Measurements from ENCODE around the gene DSC3. TPM values are rescaled to one million over a fixed set of nuclear protein-coding genes. Genes with fewer than 3 reads are reported as not detected.

The DSC3 gene
- total RNA-seq, 1 experiment from 2014 or later, result 7.6 TPM

- no peaks in the 10 kb centered on the region for H4K20me1 ChIP-seq (ENCODE audit: insufficient read depth)
- H3K9me2 ChIP-seq (ENCODE audit: insufficient read depth), result no peaks in the 10 kb centered on the region
- H3K9me3 ChIP-seq (ENCODE audit: control insufficient read depth in 1 of 2, insufficient read depth in 1 of 2, low read depth in 1 of 2, low read length in 2 of 2), result no peaks in the 10 kb centered on the region
- no peaks in the 10 kb centered on the region for H3K4me1 ChIP-seq (ENCODE audit: control insufficient read depth in 1 of 2, insufficient read depth in 2 of 2, low read length in 2 of 2)
- ChIA-PET CTCF (interaction anchor here (3.1 kb wide), 1 partner anchor 564 kb away, joined by 12 read pairs; no protein-coding TSS in a partner anchor), POLR2A (no interaction called here), RAD21 (ENCODE audit: low non-redundant PET in 1 of 2, low total read pairs in 2 of 2, uncharacterized antibody in 2 of 2, unreplicated experiment in 2 of 2) (no interaction called here)
- no peaks in the 10 kb centered on the region for H3K27me3 ChIP-seq (ENCODE audit: insufficient read depth, low read length)
- H3K79me2 ChIP-seq (ENCODE audit: insufficient read depth, low read length), result no peaks in the 10 kb centered on the region
- no peak for DNase-seq (ENCODE audit: low read depth, low spot score)
- no TSS peak for BruUV-seq (replicated peaks)
- H3K4me2 ChIP-seq (ENCODE audit: low read length), result no peak overlapping the region
- H2AFZ ChIP-seq (ENCODE audit: low read depth, low read length, poor library complexity, severe bottlenecking), result peak overlapping the region; percentile 5
- no peak overlapping the region for H3K9ac ChIP-seq (ENCODE audit: low read length)
- H3K36me3 ChIP-seq (ENCODE audit: control insufficient read depth in 1 of 2, insufficient read depth in 2 of 2, low read length in 2 of 2), result no peaks in the 10 kb centered on the region
- no peak for TF ChIP-seq ELF1 (IDR thresholded peaks at IDR 0.05; ENCODE audit: borderline replicate concordance, low read depth)
- TF ChIP-seq RAD21 (IDR thresholded peaks at IDR 0.05; ENCODE audit: low read depth), result peak; percentile 60
- TF ChIP-seq CTCF (IDR thresholded peaks at IDR 0.05 in 2 of 3, conservative IDR thresholded peaks at IDR 0.05 in 1 of 3; ENCODE audit: borderline replicate concordance in 1 of 3, insufficient read depth in 1 of 3, low read depth in 2 of 3, low read length in 2 of 3), result peak in 2 of 3 experiments; percentile 44 to 45; a peak in 3 of 6 replicates
- no peak for TF ChIP-seq MAX (IDR thresholded peaks at IDR 0.05)
- intact Hi-C loops (cut with micrococcal nuclease), result loop anchor here (5.0 kb wide), 2 partner anchors 273 to 513 kb away; no protein-coding TSS in a partner anchor
- ATAC-seq, result no peak
- H3K4me3 ChIP-seq (replicated peaks in 1 of 2; ENCODE audit: low read depth in 1 of 2, low read length in 2 of 2), result no peak overlapping the region
- H3K27ac ChIP-seq (ENCODE audit: low read depth, low read length), result no peak overlapping the region
These were observed 43.4 kb downstream of the DSC3 start for GRCh38 chr18:30999186-30999585.

- DNase-seq (ENCODE audit: low read depth, low spot score) (no peak), ATAC-seq (no peak)
- intact Hi-C loops (cut with micrococcal nuclease), result loop anchor here (5.0 kb wide), 2 partner anchors 275 to 515 kb away; no protein-coding TSS in a partner anchor
- ChIA-PET CTCF (no interaction called here), RAD21 (ENCODE audit: low non-redundant PET in 1 of 2, low total read pairs in 2 of 2, uncharacterized antibody in 2 of 2, unreplicated experiment in 2 of 2) (no interaction called here), POLR2A (no interaction called here)
- no TSS peak for BruUV-seq (replicated peaks)
- Histone ChIP-seq H3K9me2 (ENCODE audit: insufficient read depth) (no peaks in the 10 kb centered on the region), H3K27me3 (ENCODE audit: insufficient read depth, low read length) (no peaks in the 10 kb centered on the region), H3K4me3 (replicated peaks in 1 of 2; ENCODE audit: low read depth in 1 of 2, low read length in 2 of 2) (no peak overlapping the region), H3K9me3 (ENCODE audit: control insufficient read depth in 1 of 2, insufficient read depth in 1 of 2, low read depth in 1 of 2, low read length in 2 of 2) (no peaks in the 10 kb centered on the region), H2AFZ (ENCODE audit: low read depth, low read length, poor library complexity, severe bottlenecking) (no peak overlapping the region), H3K27ac (ENCODE audit: low read depth, low read length) (no peak overlapping the region), H3K4me1 (ENCODE audit: control insufficient read depth in 1 of 2, insufficient read depth in 2 of 2, low read length in 2 of 2) (no peaks in the 10 kb centered on the region), H3K79me2 (ENCODE audit: insufficient read depth, low read length) (no peaks in the 10 kb centered on the region), H3K36me3 (ENCODE audit: control insufficient read depth in 1 of 2, insufficient read depth in 2 of 2, low read length in 2 of 2) (no peaks in the 10 kb centered on the region), H3K4me2 (ENCODE audit: low read length) (no peak overlapping the region), H3K9ac (ENCODE audit: low read length) (no peak overlapping the region), H4K20me1 (ENCODE audit: insufficient read depth) (no peaks in the 10 kb centered on the region)
- TF ChIP-seq, protein P1, sequence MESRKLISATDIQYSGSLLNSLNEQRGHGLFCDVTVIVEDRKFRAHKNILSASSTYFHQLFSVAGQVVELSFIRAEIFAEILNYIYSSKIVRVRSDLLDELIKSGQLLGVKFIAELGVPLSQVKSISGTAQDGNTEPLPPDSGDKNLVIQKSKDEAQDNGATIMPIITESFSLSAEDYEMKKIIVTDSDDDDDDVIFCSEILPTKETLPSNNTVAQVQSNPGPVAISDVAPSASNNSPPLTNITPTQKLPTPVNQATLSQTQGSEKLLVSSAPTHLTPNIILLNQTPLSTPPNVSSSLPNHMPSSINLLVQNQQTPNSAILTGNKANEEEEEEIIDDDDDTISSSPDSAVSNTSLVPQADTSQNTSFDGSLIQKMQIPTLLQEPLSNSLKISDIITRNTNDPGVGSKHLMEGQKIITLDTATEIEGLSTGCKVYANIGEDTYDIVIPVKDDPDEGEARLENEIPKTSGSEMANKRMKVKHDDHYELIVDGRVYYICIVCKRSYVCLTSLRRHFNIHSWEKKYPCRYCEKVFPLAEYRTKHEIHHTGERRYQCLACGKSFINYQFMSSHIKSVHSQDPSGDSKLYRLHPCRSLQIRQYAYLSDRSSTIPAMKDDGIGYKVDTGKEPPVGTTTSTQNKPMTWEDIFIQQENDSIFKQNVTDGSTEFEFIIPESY (IDR thresholded peaks at IDR 0.05; ENCODE audit: extremely low read depth, insufficient replicate concordance, low read length), result no peak
- TF ChIP-seq ZNF274 (IDR thresholded peaks at IDR 0.05; ENCODE audit: low read depth, low read length), result no peak
These were observed 45.3 kb downstream of the DSC3 start for GRCh38 chr18:30997223-30997622.
